NCI-H1417 treated with DMSO at 0.1 percent for 48 hours (cell line): Measurements from ENCODE around the gene UBQLN1.
"Not testable (repeated sequence)": the region's sequence is repeated elsewhere in the genome, so short reads cannot be mapped to it uniquely, and the experiment has no call there.

ENCODE experiments used
- DNase-seq: peaks from one replicate; lab custom pipeline; 2025; lab: John Stamatoyannopoulos, UW

The UBQLN1 gene

GRCh38 chr9:83707768-83708514 lies at the start of gene UBQLN1:
TSS of gene UBQLN1 (minus strand) at chr9:83707958. CDS start at chr9:83707679, 279 bp downstream.
- DNase-seq, result peak; percentile 93

DNA sequence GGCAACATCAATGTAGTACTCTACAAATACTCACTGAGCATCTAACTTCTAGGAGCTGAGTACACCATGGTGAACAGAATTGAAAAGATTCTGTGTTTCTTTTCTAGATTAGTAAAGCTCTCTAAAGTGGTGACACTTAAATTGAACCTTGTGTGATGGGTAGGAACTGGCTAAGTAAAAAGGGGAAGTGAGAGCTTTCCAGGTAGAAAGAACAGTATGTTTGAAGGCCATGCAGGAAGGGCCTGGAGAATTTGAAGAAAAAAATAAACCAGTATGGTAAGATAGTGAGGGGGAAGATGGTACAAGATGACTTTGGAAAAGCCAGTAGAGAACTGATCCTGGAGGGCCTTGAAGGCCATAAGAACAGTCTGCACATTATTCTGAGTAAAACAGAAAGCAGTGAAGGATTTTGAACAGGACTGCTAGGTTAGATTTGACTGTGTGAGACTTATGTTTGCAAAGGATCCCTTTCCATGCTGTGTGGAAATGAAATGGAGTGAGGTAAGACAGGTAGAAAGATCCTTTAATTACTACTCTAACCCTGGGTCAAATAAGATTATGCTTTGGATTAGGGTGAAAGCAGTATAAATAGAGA lies 46.7 kb upstream of the UBQLN1 start:
- no peak for DNase-seq

DNA sequence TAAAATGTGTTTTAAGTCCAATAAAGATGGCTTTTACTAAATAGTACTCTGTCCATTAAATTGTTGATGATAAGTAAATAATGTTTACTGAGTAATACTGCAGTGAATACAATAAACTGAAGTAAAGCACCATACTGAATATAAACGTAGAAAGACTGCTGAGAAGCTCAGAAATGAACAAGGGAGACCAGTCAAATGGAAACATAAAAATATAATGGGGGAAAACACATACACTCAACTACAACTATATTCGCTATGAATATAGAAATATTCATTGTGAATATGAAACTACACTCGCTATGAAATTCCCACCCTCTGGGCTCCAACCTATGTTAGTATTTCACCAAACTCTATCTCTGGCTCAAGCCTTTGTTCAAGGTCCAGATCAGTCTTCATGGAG lies 41.9 kb upstream of the UBQLN1 start:
- no peak for DNase-seq

- no peak for DNase-seq
Measured at GRCh38 chr9:83744206-83744605, 36.4 kb upstream of the UBQLN1 start.

- DNase-seq, result no peak
Measured at GRCh38 chr9:83733739-83734138, 26.0 kb upstream of the UBQLN1 start.

DNA sequence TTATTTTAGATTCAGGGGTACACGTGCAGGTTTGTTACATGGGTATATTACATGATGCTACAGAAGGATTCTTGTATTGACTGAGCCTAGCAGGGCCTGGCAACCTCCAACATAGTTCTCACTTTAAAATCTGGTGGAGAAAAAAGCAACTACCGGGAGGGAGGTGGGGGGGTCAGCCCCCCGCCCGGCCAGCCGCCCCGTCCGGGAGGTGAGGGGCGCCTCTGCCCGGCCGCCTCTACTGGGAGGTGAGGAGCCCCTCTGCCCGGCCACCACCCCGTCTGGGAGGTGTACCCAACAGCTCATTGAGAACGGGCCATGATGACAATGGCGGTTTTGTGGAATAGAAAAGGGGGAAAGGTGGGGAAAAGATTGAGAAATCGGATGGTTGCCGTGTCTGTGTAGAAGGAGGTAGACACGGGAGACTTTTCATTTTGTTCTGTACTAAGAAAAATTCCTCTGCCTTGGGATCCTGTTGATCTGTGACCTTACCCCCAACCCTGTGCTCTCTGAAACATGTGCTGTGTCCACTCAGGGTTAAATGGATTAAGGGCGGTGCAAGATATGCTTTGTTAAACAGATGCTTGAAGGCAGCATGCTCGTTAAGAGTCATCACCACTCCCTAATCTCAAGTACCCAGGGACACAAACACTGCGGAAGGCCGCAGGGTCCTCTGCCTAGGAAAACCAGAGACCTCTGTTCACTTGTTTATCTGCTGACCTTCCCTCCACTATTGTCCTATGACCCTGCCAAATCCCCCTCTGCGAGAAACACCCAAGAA lies 21.0 kb upstream of the UBQLN1 start:
- DNase-seq, result not testable (repeated sequence)

GRCh38 chr9:83724436-83724835 lies 16.7 kb upstream of the UBQLN1 start:
- DNase-seq, result no peak

DNA sequence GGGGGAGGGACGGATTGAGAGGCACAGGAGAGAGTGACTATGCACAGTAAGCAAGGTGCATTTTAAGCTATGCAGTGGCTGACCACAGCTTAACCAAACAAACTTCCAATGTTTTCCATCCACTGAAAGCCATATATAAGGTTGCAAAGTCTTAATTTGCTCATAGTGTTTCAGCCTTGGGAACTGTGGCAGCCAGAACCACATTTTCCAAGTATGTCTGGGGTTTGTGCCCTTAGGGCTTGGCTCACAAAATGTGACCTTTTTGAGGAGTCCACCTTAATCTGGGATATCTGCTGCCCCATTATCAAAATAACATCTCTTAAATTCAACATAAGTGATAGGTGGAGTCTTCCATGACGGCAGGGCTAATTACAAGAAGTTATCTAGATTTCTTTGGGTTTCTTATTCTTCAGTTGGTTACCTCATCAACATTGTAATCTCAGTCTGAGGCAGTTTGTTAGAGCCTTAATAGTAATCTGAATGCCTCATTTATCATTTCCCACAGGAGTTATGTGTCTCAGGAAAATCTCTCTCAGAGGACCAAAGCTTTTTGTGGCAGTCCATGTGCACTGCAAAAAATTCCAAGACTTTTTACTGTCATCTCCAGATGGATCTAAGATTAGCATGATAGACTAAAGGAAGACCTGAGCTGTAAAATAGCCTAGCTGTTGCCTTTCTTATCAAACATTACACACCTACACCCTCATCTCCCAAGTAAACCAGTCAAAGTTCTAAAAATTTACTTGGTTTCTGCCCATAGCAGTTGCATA lies 15.2 kb upstream of the UBQLN1 start:
- no peak for DNase-seq

- no peak for DNase-seq
Measured at GRCh38 chr9:83721509-83721908, 13.8 kb upstream of the UBQLN1 start.

DNA sequence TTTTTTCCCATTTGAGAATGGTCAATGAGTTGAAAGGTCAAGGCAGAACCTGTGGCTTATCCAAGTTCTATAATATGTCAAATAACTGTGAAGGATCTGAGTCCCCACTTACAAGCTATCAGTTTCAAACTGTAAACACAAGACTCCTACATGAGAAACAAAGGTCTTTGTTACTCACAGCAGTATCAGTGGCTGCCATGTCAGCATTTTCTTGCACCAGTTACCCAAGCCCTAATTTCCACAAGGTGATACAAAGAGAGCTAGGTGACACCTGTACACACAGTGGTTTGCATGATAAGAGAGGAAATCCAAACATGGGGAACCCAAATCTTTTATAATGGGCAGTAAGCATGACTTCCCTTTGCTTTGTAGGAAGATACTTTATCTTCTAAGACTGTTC lies 8.0 kb upstream of the UBQLN1 start:
- DNase-seq, result no peak

DNA sequence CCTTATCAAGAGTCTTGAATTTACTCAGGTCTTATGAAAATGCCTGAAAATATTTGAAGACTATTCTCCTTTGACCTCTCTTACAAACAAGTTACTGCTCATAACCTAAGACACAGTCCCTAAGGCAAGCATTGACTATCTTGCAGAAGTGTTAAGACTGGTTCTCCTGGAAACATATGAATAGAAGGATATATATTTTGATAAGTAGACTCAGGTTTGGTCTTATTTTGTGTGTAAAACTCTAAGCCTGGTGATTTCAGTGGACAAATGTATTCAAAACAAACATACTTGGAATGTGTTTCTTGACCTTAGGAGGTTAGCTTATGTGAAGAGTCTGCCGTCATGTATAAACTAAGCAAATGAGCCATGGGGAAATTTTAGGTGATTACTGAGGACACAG lies 7.5 kb upstream of the UBQLN1 start:
- no peak for DNase-seq

DNA sequence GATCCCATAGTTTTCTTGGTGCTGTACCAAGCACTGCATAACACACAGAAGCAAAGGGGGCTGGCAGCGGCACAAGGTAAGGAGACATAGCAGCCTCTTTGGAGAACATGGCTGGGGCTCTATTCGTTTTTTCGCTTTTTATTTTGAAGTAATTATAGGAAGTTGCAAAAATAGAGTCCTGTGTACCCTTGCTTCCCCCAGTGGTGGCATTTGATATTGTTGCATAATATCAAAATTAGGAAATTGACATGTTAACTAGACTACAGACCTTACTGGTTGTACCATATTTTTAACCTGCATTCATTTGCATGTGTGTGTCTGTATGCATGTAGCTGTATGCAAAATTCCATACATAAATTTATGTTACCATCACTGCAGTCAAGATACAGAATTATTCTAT lies 6.6 kb upstream of the UBQLN1 start:
- no peak for DNase-seq

DNA sequence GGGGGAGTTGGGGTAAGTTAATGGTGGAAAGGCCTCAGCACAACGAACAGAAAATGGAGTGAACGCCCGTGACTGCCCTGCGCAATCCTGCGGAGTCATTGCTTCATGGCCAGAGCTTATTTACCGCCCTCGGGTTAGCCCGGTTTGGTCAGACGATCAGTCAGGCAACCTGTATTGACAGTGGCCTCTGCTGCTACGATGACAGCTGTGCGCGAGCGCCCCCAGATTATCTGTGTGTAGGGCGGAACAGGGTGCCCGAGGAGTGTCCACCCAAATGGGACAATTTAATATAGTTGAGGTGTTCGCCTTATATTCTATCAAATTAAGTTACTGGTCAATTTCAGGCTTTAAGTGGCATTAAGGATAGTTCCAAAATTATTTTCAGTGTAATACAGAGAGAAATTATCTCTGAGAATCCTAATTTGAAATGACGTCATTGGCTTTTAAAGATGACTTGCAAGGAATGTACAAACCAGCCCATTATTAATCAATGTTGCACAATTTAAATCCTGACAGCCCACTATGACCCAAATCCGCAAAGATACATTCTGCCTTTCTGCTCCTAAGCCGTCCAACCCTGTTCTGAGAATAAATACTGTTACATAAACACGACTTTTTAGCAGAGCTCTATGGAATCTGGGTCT lies 879 bp upstream of the UBQLN1 start:
- DNase-seq, result no peak

DNA sequence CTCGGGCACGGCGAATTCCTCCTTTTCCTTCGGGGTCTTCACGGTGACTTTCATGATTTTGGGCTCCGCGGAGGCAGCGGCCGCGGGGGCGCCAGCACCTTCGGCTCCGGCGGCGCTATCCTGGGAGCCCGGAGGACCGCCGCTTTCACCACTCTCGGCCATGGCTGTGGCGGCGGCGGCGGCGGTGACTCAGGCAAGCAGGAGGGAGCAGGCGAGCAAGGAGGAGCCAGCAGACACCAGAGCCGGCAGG lies 315 bp downstream of the UBQLN1 start:
- no peak for DNase-seq

- DNase-seq, result no peak
Measured at GRCh38 chr9:83706676-83707517, 861 bp downstream of the UBQLN1 start.

GRCh38 chr9:83705219-83705651 lies 2.5 kb downstream of the UBQLN1 start:
- not testable (repeated sequence) for DNase-seq

DNA sequence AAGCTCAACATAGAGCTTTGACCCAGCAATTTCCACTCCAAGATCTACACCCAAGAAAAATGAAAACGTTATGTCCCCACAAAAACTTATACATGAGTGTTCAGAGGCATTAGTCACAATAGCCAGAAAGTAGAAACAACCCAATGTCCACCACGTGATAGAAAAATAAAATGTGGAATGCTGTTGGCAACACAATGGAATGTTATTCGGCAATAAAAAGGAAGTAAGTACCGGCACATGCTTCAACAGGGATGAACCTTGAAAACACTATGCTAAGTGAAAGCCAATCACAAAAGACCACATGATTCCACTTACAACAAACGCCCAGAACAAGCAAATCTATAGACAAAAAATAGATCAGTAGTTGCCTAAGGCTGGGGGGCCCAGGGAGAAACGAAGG lies 6.0 kb downstream of the UBQLN1 start:
- DNase-seq, result no peak

- DNase-seq, result no peak
Measured at GRCh38 chr9:83701286-83701685, 6.5 kb downstream of the UBQLN1 start.

DNA sequence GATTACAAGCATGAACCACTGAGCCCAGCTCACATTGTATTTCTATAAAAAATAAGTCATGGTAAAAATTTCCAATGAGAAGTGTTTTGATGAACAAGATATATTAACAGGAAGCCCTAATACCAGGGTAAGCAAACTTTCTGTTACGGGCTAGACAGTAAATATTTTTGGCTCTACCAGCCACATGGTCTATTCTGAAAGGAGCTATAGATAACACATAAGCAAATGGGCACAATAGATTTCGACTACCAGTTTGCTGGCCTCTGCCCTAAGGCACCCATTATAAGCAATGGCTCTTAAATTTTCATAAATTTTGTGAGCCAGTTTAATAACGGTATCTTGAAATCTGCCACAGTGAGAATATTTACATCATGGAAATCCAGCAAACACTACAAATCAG lies 8.1 kb downstream of the UBQLN1 start:
- DNase-seq, result no peak

DNA sequence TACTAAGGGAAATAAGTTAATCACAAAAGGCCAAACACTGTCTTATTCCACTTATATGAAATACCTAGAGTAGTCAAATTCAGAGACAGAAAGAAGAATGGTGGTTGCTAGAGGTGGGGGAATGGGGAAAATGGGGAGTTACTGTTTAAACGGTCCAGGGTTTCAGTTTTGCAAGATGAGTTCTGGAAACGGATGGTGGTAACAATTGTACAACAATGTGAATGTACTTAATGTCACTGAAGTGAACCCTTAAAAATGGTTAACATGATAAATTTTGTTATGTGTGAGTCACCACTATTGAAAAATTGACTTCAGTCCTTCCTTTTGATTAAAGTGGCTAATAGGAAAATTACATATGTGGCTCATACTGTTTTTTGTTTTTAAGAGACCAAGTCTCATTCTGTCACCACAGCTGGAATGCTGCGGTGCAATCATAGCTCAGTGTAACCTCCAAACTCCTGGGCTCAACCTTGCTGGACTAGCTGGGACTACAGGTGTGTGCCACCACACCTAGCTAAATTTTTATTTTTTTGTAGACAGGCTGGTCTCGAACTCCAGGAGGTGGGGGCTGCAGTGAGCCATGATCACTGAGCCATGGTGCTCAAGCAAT lies 8.7 kb downstream of the UBQLN1 start:
- DNase-seq, result no peak

DNA sequence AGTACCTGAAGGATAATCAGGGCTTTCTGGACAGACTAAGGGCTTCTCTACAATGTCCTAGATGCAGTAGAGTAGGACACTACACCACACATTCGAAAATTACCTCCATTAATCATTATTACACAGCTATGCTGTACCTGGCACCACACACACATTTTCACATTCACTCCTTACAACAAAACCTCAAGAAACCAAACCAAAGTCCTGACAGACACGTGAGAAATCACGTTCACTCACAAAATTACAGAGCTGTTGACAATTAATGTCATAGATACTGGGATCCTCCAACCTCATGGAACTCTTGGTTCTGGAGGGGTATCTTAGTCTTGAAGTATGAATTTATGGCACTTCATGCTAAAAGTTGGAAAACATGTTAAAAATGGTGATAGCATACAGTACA lies 16.3 kb downstream of the UBQLN1 start:
- no peak for DNase-seq
